Measurements from ENCODE around the gene TBC1D5.

DNA sequence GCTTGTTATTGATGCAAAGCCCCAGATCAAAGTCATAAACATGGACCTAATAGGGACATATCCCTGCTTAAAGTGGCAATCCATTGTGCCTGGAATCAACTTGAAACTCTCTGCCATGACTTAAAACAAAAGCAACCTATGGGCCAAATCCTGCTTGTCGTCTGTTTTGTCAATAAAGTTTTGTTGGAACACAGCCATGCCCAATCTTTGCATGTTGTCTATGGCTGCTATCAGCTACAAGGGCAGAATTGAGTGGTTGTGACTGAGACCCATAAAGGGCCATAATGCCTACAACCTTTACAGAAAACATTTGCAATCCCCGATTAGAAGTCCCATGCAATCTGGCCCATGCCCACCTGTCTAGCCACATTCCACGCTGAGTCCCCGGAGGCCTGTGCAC, 622.3 kb downstream of the TBC1D5 start:
- TF ChIP-seq, protein P1, sequence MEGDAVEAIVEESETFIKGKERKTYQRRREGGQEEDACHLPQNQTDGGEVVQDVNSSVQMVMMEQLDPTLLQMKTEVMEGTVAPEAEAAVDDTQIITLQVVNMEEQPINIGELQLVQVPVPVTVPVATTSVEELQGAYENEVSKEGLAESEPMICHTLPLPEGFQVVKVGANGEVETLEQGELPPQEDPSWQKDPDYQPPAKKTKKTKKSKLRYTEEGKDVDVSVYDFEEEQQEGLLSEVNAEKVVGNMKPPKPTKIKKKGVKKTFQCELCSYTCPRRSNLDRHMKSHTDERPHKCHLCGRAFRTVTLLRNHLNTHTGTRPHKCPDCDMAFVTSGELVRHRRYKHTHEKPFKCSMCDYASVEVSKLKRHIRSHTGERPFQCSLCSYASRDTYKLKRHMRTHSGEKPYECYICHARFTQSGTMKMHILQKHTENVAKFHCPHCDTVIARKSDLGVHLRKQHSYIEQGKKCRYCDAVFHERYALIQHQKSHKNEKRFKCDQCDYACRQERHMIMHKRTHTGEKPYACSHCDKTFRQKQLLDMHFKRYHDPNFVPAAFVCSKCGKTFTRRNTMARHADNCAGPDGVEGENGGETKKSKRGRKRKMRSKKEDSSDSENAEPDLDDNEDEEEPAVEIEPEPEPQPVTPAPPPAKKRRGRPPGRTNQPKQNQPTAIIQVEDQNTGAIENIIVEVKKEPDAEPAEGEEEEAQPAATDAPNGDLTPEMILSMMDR (IDR thresholded peaks at IDR 0.05 in 2 of 3, conservative IDR thresholded peaks at IDR 0.05 in 1 of 3; ENCODE audit: borderline replicate concordance in 1 of 3, insufficient read depth in 1 of 3, low read depth in 2 of 3, low read length in 2 of 3), result no peak
- TF ChIP-seq SP1 (IDR thresholded peaks at IDR 0.05; ENCODE audit: low read depth), result no peak
- TF ChIP-seq SRF (IDR thresholded peaks at IDR 0.05; ENCODE audit: low read depth), result no peak
- TF ChIP-seq SIN3A (IDR thresholded peaks at IDR 0.05; ENCODE audit: low read depth), result no peak
- no peak for TF ChIP-seq JUND (IDR thresholded peaks at IDR 0.05)

Measured in HCT116 (cell line).